ENCODE data around the gene SLC50A1.

The SLC50A1 gene

DNA sequence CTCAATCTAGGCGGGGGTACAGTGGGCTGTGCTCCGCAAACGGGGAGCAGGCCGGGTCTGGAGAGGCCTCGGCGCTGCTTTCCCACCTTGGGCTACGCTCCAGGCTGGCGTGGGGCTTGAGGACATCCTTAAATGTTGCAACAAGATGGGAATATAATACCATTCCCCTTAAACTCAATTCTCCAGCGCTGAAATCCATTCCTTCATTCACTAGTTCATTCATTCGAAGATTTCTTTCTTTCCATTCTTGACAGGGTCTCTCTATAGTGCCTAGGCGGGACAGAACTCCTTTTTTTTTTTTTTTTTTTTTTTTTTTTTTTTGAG, 4.9 kb downstream of the SLC50A1 start:
- TF ChIP-seq USF1 (IDR thresholded peaks at IDR 0.05), result no peak
- no peak for TF ChIP-seq EGR1 (IDR thresholded peaks at IDR 0.05)
- TF ChIP-seq TCF12 (IDR thresholded peaks at IDR 0.05; ENCODE audit: low read depth), result 0 out of 2 replicates have a peak, but pooled peaks have one; percentile 9

DNA sequence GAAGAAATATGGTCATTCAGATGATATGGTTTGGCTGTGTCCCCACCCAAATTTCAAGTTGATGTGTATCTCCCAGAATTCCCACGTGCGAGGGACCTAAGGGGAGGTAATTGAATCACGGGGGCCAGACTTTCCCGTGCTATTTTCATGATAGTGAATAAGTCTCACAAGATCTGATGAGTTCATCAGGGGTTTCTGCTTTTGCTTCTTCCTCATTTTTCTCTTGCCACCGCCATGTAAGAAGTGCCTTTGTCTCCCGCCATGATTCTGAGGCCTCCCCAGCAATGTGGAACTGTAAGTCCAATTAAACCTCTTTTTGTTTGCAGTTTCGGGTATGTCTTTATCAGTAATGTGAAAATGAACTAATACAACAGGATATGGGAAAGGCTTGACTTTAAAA, 6.1 kb downstream of the SLC50A1 start:
- TF ChIP-seq TEAD4 (IDR thresholded peaks at IDR 0.05) (no peak), CEBPB (IDR thresholded peaks at IDR 0.05) (no peak), ZBTB7A (IDR thresholded peaks at IDR 0.05; ENCODE audit: low read depth) (no peak), MAX (IDR thresholded peaks at IDR 0.05) (no peak), TAF1 (IDR thresholded peaks at IDR 0.05; ENCODE audit: low read depth) (no peak), YY1 (IDR thresholded peaks at IDR 0.05; ENCODE audit: low read depth) (no peak)

DNA sequence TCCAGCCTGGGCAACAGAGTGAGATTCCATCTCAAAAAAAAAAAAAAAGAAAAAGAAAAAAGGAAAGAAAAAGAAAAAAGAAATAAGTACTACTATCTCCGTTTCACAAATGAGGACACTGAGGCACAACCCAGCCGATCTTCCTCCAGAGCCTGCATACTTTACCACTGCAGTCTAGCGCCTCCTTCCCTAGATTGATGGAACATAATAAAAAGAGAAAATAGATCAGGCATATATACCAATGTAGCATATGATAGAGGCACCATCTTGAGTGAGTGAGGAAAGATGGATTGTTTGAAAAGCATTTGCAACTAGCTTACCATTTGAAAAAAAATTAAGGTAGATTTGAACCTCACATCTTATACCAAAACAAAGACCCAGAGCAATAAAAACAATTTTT, 9.8 kb downstream of the SLC50A1 start:
- no peak for TF ChIP-seq ZBTB7A (IDR thresholded peaks at IDR 0.05; ENCODE audit: low read depth)

- TF ChIP-seq CEBPB (IDR thresholded peaks at IDR 0.05) (no peak), NFIC (IDR thresholded peaks at IDR 0.05) (no peak), TEAD4 (IDR thresholded peaks at IDR 0.05) (no peak), RAD21 (IDR thresholded peaks at IDR 0.05; ENCODE audit: low read depth) (no peak), TCF12 (IDR thresholded peaks at IDR 0.05; ENCODE audit: low read depth) (no peak), REST (IDR thresholded peaks at IDR 0.05; ENCODE audit: low read depth) (no peak), TAF1 (IDR thresholded peaks at IDR 0.05; ENCODE audit: low read depth) (no peak), EGR1 (IDR thresholded peaks at IDR 0.05) (no peak), CREB1 (IDR thresholded peaks at IDR 0.05; ENCODE audit: low read depth) (no peak), USF1 (IDR thresholded peaks at IDR 0.05) (no peak), YY1 (IDR thresholded peaks at IDR 0.05; ENCODE audit: low read depth) (no peak), FOXM1 (IDR thresholded peaks at IDR 0.05; ENCODE audit: borderline replicate concordance, low read depth) (no peak), ZBTB7A (IDR thresholded peaks at IDR 0.05; ENCODE audit: low read depth) (no peak), MAX (IDR thresholded peaks at IDR 0.05) (no peak), EP300 (IDR thresholded peaks at IDR 0.05; ENCODE audit: borderline replicate concordance) (no peak)
These were observed 23.3 kb downstream of the SLC50A1 start for GRCh38 chr1:155158991-155159390.

DNA sequence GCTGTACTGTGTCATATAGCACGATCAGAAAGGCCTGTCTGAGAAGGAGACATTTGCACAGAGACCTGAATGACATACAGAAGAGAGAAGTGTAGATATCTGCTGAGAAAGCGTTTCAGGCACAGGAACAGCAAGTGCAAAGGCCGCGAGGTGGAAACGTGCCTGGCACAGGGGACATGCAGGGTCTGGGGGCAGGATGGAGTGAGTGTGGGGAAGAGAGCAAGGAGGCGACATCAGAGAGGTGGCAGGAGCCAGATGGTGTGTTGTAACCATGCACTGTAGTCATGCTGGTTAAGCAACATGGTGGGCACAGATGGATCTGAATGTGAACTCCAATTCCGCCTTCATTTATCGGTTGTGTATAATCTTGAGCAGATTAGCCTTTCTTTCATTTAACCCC, 24.5 kb downstream of the SLC50A1 start:
- no peak for TF ChIP-seq USF1 (IDR thresholded peaks at IDR 0.05)
- TF ChIP-seq RAD21 (IDR thresholded peaks at IDR 0.05; ENCODE audit: low read depth), result no peak
- TF ChIP-seq REST (IDR thresholded peaks at IDR 0.05; ENCODE audit: low read depth), result no peak
- TF ChIP-seq YY1 (IDR thresholded peaks at IDR 0.05; ENCODE audit: low read depth), result no peak
- TF ChIP-seq ZBTB7A (IDR thresholded peaks at IDR 0.05; ENCODE audit: low read depth), result no peak
- TF ChIP-seq CEBPB (IDR thresholded peaks at IDR 0.05), result no peak
- TF ChIP-seq CREB1 (IDR thresholded peaks at IDR 0.05; ENCODE audit: low read depth), result no peak
- TF ChIP-seq MAX (IDR thresholded peaks at IDR 0.05), result no peak
- no peak for TF ChIP-seq EP300 (IDR thresholded peaks at IDR 0.05; ENCODE audit: borderline replicate concordance)
- TF ChIP-seq TAF1 (IDR thresholded peaks at IDR 0.05; ENCODE audit: low read depth), result no peak
- TF ChIP-seq FOXM1 (IDR thresholded peaks at IDR 0.05; ENCODE audit: borderline replicate concordance, low read depth), result no peak

GRCh38 chr1:155166051-155166470, 30.4 kb downstream of the SLC50A1 start:
- TF ChIP-seq FOXM1 (IDR thresholded peaks at IDR 0.05; ENCODE audit: borderline replicate concordance, low read depth), result no peak
- no peak for TF ChIP-seq ZBTB7A (IDR thresholded peaks at IDR 0.05; ENCODE audit: low read depth)
- no peak for TF ChIP-seq TCF12 (IDR thresholded peaks at IDR 0.05; ENCODE audit: low read depth)
- TF ChIP-seq MAX (IDR thresholded peaks at IDR 0.05), result no peak
- no peak for TF ChIP-seq TAF1 (IDR thresholded peaks at IDR 0.05; ENCODE audit: low read depth)
- no peak for TF ChIP-seq CREB1 (IDR thresholded peaks at IDR 0.05; ENCODE audit: low read depth)
- TF ChIP-seq TEAD4 (IDR thresholded peaks at IDR 0.05), result no peak
- no peak for TF ChIP-seq EP300 (IDR thresholded peaks at IDR 0.05; ENCODE audit: borderline replicate concordance)
- TF ChIP-seq NFIC (IDR thresholded peaks at IDR 0.05), result no peak
- no peak for TF ChIP-seq RAD21 (IDR thresholded peaks at IDR 0.05; ENCODE audit: low read depth)
- no peak for TF ChIP-seq USF1 (IDR thresholded peaks at IDR 0.05)
- no peak for TF ChIP-seq REST (IDR thresholded peaks at IDR 0.05; ENCODE audit: low read depth)
